Measurements from ENCODE around the gene C3orf52. TPM values are rescaled to one million over a fixed set of nuclear protein-coding genes. Genes with fewer than 3 reads are reported as not detected.
A peak's percentile ranks its signal among the peaks of the same experiment; 100 is the strongest.
"Not testable (repeated sequence)": the region's sequence is repeated elsewhere in the genome, so short reads cannot be mapped to it uniquely, and the experiment has no call there.

The C3orf52 gene, protein sequence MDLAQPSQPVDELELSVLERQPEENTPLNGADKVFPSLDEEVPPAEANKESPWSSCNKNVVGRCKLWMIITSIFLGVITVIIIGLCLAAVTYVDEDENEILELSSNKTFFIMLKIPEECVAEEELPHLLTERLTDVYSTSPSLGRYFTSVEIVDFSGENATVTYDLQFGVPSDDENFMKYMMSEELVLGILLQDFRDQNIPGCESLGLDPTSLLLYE
- 3.7 and 3.8 TPM in 2 replicates for total RNA-seq

DNA sequence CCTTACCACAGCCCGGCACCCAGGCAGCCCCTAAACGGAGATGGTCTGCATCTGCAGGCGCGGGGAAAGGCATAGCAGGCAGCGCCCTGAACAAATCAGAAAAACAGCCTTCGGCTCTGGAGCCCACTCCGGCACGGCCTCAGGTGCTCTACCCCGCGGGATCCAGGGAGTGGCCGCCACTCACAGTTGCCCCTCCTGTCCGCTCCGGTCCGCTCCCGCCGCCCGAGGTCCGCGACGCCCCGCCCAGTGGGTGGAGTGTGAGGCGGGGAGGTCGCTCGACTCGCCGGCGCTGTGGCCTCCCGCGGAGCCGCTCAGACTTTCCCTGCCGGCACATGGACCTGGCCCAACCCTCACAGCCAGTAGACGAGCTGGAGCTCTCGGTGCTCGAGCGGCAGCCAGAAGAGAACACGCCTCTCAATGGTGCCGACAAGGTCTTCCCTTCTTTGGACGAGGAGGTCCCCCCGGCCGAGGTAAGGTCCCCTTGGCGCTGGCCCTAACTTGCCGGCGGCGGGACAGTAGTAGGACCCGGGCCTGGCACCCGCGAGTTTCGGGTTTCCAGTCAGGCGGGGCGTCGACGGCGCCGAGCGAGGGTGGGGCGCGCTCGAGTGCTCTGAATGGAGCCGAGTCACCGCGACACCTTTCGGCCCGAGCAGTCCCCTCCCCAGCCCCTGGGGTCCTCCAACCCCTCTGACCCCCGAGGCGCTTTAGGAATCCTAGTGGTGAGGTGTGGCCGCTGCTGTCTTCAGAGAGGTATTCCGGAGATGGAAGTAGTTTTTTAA is at the start of gene C3orf52:
Gene C3orf52, plus strand, starts transcription at position 314 of the 779 bp plus-strand sequence. Its CDS starts 19 bp downstream, at position 333.
- DNase-seq (ENCODE audit: extremely low read depth, low read depth, low spot score), result no peak

DNA sequence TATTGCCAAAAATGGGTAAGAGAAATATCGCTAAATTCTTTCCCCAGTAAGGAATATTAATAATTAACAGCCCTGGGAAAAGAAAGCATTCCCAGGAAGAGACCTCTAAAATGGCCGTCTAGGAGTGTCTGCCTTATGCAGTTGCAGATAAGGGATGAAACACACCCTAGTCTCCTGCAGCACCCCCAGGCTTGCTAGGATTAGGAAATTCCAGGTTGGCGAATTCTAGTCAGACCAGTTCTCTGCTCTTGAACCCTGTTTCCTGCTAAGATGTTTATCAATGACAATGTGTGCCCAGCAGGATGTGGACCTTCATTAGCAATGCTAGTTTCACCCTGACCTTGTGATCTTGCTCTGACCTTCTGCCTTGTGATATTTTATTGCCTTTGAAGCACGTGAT is 49.0 kb upstream of the C3orf52 start:
- DNase-seq (ENCODE audit: extremely low read depth, low read depth, low spot score), result not testable (repeated sequence)

DNA sequence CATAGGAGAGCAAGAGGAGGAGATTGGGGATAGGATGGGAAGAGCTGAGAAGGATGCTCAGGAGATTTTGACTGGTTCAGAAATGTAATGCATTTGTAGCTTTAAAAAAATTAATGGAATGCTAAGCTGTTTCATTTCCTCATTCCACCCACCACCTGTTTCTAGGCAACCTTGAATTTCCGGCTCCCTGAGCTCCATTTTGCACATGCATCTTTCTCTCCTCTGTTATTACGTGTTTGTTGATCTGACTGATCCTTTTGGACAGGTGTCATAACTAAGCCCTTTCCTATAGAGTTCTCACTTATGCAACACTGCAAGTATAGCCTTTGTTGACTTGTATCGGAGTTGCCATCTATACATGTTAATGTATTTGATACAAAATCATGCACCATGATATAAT is 47.3 kb upstream of the C3orf52 start:
- DNase-seq (ENCODE audit: extremely low read depth, low read depth, low spot score), result no peak

DNA sequence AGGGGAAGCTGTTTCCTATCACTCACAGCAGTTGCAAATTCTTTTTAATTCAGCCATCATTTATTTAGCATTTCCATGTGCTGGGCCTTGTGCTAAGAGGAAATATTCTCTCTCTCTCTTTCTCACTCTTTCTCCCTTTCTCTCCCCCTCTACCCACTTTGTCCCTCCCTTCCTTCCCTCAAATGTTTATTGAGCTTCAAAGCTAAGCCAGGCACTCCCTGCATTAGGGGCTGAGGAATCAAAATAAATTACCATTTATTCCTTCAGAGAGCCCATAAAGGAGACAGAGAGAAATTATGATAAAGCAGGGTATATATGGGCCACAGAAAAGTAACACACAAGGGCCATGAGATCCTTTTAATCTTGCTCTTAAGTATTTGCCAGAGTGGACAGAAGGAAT is 44.9 kb upstream of the C3orf52 start:
- no peak for DNase-seq (ENCODE audit: extremely low read depth, low read depth, low spot score)

DNA sequence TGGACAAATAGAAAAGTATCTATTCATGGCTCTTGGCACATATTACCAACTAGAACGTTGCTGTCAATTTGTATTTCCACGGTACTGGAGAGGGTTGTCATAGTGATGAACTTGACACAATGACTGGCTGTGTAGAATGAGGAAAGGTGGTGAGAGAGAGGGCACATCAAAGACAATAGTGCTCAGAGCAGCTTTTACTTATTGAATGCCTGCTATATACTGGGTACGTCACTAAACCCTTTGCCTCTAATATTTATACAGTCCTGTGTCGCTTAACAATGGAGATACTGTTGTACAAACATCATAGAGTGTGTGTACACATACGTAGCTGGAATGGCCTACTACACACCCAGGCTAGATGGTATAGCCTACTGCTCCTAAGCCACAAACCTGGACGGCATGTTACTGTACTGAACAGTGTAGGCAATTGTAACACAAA is 43.3 kb upstream of the C3orf52 start:
- DNase-seq (ENCODE audit: extremely low read depth, low read depth, low spot score), result no peak

DNA sequence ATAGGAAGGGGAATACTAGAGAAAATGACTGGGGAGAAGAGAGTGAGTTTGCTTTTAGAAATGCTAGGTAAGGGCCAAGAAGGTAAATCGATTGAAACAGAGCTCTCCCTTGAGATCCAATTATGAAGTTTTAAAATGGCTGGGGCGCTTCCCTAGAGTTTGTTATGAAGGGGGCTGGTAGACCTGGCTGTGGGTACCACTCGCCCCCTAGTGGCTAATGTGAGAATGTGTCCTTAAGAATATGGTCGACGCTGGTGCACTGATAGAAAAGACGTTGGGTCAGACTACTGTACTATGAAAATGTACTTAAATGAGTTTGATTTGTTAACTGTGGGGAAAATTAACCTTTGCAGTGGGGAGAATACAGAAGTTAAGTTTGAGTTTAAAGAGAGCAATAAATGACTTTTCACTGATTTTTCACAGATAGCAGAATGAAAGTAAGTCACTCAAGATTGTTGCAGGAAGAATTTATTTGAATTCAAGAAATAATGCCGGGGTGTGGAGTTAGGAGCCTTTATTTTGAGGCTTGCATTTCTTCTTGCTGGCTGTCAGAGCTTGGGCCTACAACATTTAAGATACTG is 42.5 kb upstream of the C3orf52 start:
- peak; percentile 37 for DNase-seq (ENCODE audit: extremely low read depth, low read depth, low spot score)

DNA sequence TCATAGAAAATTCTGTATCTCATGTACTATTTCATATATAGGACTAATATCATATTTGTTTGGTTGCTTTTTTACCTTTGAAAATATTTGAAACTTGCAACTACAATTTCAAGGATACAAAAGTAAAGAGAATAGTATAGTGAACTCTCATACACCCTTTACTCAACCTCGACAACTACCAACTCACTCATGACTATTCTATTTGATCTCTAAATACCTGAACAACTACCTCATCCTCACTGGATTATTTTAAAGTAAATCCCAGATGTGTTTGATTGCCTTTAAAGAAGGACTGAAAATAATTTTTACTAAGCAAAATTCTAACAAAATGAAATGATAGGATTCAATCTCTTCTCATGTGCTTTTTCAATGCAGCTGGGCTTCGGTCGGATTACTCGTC is 39.6 kb upstream of the C3orf52 start:
- DNase-seq (ENCODE audit: extremely low read depth, low read depth, low spot score), result no peak

DNA sequence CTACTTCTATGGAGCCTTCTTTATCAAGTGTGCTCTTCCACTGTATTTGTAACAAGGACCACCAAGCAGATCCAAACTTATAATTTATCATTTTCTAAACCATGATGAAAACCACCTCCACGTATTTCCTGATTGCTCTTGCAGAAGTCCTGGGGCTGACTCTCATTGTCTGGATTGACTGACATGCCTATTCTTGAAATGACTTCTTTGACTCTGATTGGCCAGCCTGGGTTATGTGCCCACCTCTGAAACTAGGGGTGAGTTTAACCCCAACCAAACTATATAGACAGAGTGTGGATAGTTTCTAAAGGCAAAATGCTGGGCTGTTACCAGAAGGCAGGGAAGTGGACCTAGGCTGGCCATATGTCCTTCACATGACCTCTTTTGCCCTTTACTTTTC is 38.9 kb upstream of the C3orf52 start:
- DNase-seq (ENCODE audit: extremely low read depth, low read depth, low spot score), result no peak

DNA sequence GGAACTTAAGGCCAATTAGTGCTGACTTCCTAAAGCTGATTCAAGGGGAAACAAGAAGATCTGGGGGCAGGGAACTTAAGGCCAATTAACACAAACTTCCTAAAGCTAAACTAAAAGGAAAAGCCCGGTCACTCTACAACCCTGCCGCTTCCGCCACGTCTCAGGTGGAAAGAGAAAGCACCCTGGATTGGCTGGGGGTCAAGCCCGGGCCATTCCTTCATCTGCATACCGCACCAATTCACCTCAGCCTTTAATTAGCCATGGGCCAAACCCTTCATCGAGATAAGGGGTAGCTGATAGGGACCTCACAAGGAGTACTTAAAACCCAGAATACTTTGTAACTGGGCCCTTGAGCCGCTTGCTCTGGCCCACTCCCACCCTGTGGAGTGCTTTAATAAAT is 37.3 kb upstream of the C3orf52 start:
- no peak for DNase-seq (ENCODE audit: extremely low read depth, low read depth, low spot score)

DNA sequence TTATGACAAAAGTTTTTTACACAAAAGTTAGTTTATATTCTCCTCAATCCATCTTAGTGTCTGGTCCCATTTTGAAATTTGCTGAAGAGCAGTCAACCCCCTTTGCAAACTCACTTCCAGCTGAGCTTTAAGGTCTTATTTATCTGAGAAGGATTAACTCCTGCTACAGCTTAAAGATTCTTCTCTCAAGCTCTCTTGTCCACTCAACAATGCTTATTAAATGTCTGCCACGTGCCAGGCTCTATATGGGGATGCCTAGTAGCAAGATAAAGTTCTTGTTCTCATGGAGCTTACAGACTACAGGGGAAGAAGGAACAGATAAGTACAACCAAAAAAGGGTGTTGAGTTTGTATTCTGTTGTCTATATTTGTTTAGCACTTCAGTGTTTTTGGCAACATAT is 33.0 kb upstream of the C3orf52 start:
- no peak for DNase-seq (ENCODE audit: extremely low read depth, low read depth, low spot score)

DNA sequence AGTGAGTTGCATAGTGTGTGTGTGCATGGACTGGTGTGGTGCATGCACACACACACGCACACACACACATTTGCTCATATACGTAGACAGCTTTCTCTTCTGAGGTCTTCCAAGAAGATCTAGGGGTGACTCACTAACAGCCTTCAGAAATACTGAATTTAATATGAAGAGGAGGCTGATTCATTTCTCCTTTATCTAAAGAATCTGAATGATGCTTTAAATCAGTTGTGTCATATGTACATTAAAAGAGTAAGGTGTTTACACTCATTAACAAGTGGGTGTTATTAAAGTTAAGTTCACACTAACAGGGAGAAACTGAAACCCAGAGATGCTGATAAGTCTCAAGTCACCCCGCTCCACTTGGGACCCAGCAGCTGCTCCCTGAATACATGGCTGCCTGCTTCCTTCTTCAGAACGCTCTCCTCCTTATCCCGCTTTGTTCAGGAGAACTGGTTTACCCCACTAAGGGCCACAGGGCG is 29.7 kb upstream of the C3orf52 start:
- no peak for DNase-seq (ENCODE audit: extremely low read depth, low read depth, low spot score)

DNA sequence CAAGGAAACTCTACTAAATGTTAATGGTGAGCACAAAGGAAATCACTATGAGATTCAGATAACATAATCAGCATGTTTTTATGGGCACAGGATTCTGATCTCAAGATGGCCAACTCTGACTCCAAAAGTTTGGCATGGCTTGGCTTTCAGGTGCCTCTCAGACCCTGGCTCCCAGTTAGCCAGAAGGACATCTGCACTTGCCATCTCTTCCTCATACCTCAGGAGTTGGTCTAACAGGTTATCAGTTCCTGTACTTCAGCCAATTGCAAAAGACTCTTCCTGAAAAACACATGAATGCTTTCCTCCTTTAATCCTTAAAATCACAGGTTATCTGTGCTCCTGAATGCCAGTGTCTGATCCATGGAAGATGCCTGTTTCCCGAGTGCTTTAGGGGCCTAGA is 26.7 kb upstream of the C3orf52 start:
- no peak for DNase-seq (ENCODE audit: extremely low read depth, low read depth, low spot score)

DNA sequence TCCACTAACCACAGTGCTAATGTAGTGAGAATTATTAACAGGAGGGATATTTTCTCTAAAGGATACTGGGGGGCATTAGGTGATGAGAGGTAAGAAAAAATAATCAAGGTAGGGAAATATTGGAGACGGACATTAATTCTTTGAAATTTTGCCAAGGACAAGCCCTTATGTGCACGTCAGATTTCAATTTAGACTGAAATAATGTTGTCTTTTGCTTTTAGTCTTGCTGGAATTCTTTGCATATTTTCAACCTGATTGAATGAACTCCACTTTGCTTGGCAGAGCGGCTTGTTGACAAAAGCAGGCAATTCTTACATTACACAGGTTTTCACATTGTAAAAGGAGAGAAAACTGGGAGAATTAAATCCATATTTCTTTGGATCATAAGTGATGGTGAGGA is 25.0 kb upstream of the C3orf52 start:
- DNase-seq (ENCODE audit: extremely low read depth, low read depth, low spot score), result no peak

DNA sequence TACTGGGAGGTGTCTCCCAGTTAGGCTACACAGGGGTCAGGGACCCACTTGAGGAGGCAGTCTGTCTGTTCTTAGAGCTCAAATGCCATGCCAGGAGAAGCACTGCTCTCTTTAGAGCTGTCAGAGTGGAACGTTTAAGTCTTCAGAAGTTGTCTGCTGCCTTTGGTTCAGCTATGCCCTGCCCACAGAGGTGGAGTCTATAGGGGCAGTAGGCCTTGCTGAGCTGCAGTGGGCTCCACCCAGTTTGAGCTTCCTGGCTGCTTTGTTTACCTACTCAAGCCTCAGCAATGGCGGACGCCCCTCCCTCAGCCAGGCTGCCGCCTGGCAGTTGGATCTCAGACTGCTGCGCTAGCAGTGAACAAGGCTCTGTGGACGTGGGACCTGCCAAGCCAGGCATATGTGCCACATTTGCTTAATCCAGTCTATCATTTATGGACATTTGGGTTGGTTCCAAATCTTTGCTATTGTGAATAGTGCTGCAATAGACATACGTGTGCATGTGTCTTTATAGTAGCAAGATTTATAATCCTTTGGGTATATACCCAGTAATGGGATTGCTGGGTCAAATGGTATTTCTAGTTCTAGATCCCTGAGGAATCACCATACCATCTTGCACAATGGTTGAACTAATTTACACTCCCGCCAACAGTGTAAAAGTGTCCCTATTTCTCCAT is 13.7 kb upstream of the C3orf52 start:
- not testable (repeated sequence) for DNase-seq (ENCODE audit: extremely low read depth, low read depth, low spot score)

DNA sequence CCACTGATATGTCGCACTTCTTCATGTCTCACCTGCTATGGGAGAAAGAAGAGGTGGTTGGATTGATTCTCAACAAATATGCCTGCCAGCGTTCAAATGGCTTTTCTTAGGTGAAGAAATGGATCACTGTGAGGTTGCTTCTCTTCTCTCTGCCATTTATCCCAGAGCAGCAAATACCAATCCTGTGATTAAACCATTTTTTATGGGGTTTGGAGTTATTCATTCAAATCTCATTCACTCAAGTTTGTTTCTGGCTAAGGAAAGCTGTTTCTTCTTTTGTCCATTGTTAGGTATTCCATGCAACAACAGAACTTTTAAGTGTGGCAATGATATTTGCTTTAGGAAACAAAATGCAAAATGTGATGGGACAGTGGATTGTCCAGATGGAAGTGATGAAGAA is 12.2 kb upstream of the C3orf52 start:
- DNase-seq (ENCODE audit: extremely low read depth, low read depth, low spot score), result no peak

DNA sequence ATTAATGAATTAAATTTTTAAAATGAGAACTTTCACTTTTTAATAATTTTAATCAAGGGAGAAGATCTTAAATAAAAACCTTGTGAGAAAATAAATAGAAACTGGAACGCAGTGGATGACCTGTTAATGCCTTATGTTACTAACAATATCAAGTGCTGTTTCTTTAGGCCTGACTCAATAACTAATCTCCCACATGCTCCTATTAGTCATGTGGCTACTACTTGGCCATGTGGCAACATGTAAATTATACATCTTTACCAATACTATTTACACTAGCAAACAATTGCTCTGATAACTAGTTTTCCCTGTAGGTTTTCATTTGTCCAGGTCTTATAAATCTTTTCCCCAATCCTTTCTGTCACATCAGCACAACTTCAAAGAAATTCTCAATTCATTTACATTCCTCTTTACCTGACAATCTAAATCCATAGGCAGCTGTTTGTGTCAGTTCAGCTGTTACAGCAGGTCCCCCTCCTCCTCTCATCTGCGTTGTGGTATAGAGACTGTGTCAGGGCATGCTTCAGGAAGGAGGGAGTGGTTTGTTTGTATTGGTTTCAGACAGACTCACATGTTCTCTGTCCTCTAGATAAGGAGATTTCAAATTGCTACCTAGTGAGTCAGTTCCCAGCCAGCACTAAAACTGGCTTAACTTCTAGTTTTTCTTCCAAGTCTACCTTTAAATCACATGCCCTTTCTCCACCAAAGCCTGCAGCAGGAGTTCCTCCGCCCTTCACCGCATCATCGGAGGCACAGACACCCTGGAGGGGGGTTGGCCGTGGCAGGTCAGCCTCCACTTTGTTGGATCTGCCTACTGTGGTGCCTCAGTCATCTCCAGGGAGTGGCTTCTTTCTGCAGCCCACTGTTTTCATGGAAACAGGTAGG is 11.3 kb upstream of the C3orf52 start:
- DNase-seq (ENCODE audit: extremely low read depth, low read depth, low spot score), result peak; percentile 67

DNA sequence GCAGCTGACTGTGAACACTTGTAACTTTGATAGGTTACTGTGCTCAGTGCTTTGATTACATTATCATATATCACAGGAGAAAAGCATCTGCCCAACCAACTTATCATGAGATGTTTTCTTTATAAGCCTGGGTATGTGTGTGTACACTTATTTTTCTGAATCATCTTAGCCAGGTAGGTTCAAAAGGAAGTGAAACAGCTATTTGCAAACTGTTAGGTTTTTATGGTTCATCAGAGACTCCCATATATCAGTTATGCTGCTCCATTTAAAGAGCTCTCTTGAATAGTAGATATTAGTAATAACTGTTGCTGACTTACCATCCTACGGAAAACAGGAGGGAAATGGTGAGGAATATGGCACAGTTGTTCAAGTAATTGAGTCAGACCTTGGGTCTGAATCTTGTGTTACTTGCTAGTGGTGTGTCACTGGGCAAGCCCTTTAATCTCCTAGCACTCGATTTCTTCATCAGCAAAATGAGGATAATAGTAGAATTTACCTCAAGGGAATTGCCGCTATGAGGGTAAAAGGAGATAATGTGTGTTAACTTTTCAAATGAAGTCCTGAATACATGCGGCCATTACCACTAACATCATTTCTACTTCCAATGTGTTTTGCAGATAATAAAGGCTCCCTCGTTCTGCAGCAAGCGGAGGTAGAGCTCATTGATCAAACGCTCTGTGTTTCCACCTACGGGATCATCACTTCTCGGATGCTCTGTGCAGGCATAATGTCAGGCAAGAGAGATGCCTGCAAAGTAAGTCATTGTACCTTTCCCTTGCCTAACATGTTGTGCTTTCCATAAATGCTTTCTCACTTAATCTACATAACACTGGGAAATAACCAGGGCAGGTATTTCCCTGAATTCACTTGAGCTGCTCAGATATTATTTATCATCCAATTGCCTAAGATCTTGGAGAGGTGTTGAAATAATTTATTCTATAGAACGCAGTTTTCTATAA is 7.8 kb upstream of the C3orf52 start:
- DNase-seq (ENCODE audit: extremely low read depth, low read depth, low spot score), result no peak

DNA sequence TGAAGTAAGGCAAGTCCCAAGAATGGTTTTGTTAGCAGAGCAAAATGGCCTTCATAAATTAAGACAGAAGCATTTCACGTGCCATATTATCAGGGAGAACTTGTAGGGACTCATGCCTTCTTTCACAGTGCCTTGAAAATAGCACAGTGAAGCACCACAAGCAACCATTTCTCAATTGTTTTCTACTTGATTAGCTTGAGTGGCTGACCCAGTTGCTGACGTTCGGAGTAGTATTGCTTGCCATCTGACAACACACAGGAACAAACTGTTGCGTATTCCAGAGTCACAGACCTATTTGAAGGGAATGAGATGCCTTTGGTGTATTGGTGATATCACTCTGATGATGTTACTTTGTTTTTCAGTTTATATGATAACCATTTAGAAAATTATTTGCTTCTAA is 3.0 kb upstream of the C3orf52 start:
- no peak for DNase-seq (ENCODE audit: extremely low read depth, low read depth, low spot score)

DNA sequence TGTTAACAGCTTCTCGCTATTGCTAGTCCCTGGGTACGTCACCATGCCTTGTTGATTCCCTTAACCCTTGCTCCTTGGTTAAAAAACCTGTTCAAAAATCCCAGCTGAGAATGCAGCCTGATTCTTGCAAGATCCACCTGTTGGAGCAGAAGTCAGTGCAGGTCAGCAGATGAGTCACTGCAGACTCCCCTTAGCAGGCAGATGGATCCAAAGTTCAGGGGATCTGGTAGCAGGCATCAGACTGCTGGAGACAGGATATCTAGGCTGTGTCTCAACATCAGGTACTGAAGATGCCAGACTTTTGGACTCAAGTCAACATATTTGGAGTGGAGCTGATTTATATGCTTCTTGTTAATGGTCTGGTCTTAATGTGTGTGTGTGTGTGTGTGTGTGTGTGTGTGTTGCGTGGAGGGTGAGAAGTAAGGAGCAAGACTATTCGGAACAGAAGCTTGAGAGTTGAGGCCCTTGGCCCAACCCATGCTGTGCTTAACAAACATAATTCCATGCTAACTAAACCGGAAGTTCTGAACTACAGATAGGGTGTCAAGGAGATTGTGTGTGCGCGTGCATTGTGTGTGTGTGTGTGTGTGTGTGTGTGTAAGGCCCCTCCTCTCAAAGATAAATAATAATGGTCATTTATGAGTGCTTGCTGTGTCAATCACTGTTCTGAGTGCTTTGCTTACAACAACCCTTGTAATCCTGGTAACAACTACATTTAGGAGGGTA is 1.0 kb upstream of the C3orf52 start:
- DNase-seq (ENCODE audit: extremely low read depth, low read depth, low spot score), result no peak
